IMR-90 (cell line): ENCODE data around the gene PLCD1. TPM values are rescaled to one million over a fixed set of nuclear protein-coding genes. Genes with fewer than 3 reads are reported as not detected.

Experiments used
- ATAC-seq: fragments of 200-7000 bp; cut with Tn5 transposase; 2 replicates; pipeline ENCODE4 v1.9.1; 2020; ENCODE audit warnings: low read depth, mild to moderate bottlenecking, moderate library complexity
- BruUV-seq: library from RNA; stranded (reverse); fragments of 400-500 nt; replicated peaks from 2 replicates; lab custom pipeline; 2021; lab: Mats Ljungman, UMichigan
- CTCF ChIA-PET: fragments of 300-600 bp; formaldehyde crosslinking; extraction: SDS; loops from one replicate; lab custom pipeline; 2021; ENCODE audit warnings: antibody characterized with exemption; lab: Yijun Ruan, JAX
- POLR2A ChIA-PET: fragments of 300-600 bp; sonication (Branson Sonifier 250); formaldehyde crosslinking; loops from one replicate; lab custom pipeline; 2022; ENCODE audit warnings: antibody characterized with exemption; ENCODE audit not compliant: unreplicated experiment; lab: Charles Lee
- DNase-seq: peaks from one replicate; pipeline ENCODE4 v3.0.0; 2013
- H2AFZ ChIP-seq: replicated peaks from 2 replicates; pipeline ENCODE3; 2013; ENCODE audit warnings: low read length, mild to moderate bottlenecking; ENCODE audit not compliant: poor library complexity
- H2AK5ac ChIP-seq: 2 replicates; pipeline ENCODE4 v1.6.1; 2013; ENCODE audit warnings: low read depth, low read length, inconsistent platforms
- H2AK9ac ChIP-seq: replicated peaks from 2 replicates; pipeline ENCODE3; 2013; ENCODE audit warnings: mild to moderate bottlenecking, low read depth, low read length, moderate library complexity; ENCODE audit not compliant: poor library complexity
- H2BK120ac ChIP-seq: 2 replicates; pipeline ENCODE4 v1.6.1; 2013; ENCODE audit warnings: low read depth, low read length, inconsistent platforms
- H2BK15ac ChIP-seq: 3 replicates; pipeline ENCODE4 v1.6.1; 2013; ENCODE audit warnings: low read depth, low read length, inconsistent platforms
- H2BK20ac ChIP-seq: 2 replicates; pipeline ENCODE4 v1.6.1; 2013; ENCODE audit warnings: low read depth, mild to moderate bottlenecking, inconsistent platforms, low read length, moderate library complexity
- H2BK5ac ChIP-seq: 2 replicates; pipeline ENCODE4 v1.6.1; 2013; ENCODE audit warnings: mild to moderate bottlenecking, low read depth, low read length, inconsistent platforms; ENCODE audit not compliant: poor library complexity, severe bottlenecking
- H3K14ac ChIP-seq: replicated peaks from 2 replicates; pipeline ENCODE4 v1.6.1; 2013; ENCODE audit warnings: low read depth, low read length, inconsistent platforms
- H3K18ac ChIP-seq: 2 replicates; pipeline ENCODE4 v1.6.1; 2013; ENCODE audit warnings: low read depth, low read length, control low read depth
- H3K23ac ChIP-seq: 2 replicates; pipeline ENCODE4 v1.6.1; 2013; ENCODE audit warnings: low read depth, low read length, inconsistent platforms
- H3K27ac ChIP-seq: 2 replicates; pipeline ENCODE4 v1.5.1; 2013; ENCODE audit warnings: mild to moderate bottlenecking, control low read depth, low read length; ENCODE audit not compliant: insufficient read depth
- H3K27me3 ChIP-seq: 2 replicates; pipeline ENCODE4 v1.6.1; 2013; ENCODE audit warnings: low read length; ENCODE audit not compliant: control insufficient read depth, insufficient read depth
- H3K36me3 ChIP-seq: 2 replicates; pipeline ENCODE4 v1.6.1; 2013; ENCODE audit warnings: low read length, mixed read lengths; ENCODE audit not compliant: control insufficient read depth, insufficient read depth
- H3K4ac ChIP-seq: 2 replicates; pipeline ENCODE4 v1.6.1; 2013; ENCODE audit warnings: low read depth, low read length, inconsistent platforms
- H3K4me1 ChIP-seq: 2 replicates; pipeline ENCODE4 v1.6.1; 2013; ENCODE audit warnings: low read length, mixed read lengths; ENCODE audit not compliant: control insufficient read depth, insufficient read depth
- H3K4me2 ChIP-seq: 2 replicates; pipeline ENCODE4 v1.6.1; 2013; ENCODE audit warnings: low read depth, mild to moderate bottlenecking, control low read depth, low read length, moderate library complexity
- H3K4me3 ChIP-seq: 2 replicates; pipeline ENCODE4 v1.5.1; 2013; ENCODE audit warnings: low read depth, mild to moderate bottlenecking, control low read depth, low read length, moderate library complexity; ENCODE audit not compliant: insufficient read depth
- H3K56ac ChIP-seq: 2 replicates; pipeline ENCODE4 v1.6.1; 2013; ENCODE audit warnings: low read length, inconsistent platforms; ENCODE audit not compliant: insufficient read depth; ENCODE audit errors: extremely low read depth
- H3K79me1 ChIP-seq, 2 experiments: 2 replicates each; pipeline ENCODE4 v1.6.1; 2013; ENCODE audit warnings: low read length in 2 of 2, inconsistent platforms in 1 of 2, low read depth in 1 of 2
- H3K9ac ChIP-seq: 2 replicates; pipeline ENCODE4 v1.6.1; 2013; ENCODE audit warnings: low read depth, low read length, control low read depth
- H3K9me1 ChIP-seq: 2 replicates; pipeline ENCODE4 v1.6.1; 2013; ENCODE audit warnings: low read length, inconsistent platforms; ENCODE audit not compliant: insufficient read depth
- H3K9me3 ChIP-seq: 2 replicates; pipeline ENCODE4 v1.6.1; 2013; ENCODE audit warnings: low read length; ENCODE audit not compliant: control insufficient read depth, insufficient read depth
- H4K20me1 ChIP-seq: 2 replicates; pipeline ENCODE4 v1.6.1; 2013; ENCODE audit warnings: low read length, inconsistent platforms; ENCODE audit not compliant: insufficient read depth
- H4K5ac ChIP-seq: 2 replicates; pipeline ENCODE4 v1.6.1; 2013; ENCODE audit warnings: mild to moderate bottlenecking, low read depth, low read length, control low read depth
- H4K8ac ChIP-seq, 2 experiments: 2 replicates each; pipeline ENCODE4 v1.6.1; 2013; ENCODE audit warnings: low read depth in 2 of 2, low read length in 2 of 2, control low read depth in 1 of 2, inconsistent platforms in 1 of 2
- H4K91ac ChIP-seq: 2 replicates; pipeline ENCODE4 v1.6.1; 2013; ENCODE audit warnings: low read depth, low read length, inconsistent platforms; ENCODE audit not compliant: insufficient read depth
- CEBPB ChIP-seq: IDR thresholded peaks from 2 replicates; pipeline ENCODE4 v1.6.1; 2012; ENCODE audit warnings: low read depth, low read length, improper control_type of control experiment
- CHD1 ChIP-seq: IDR thresholded peaks from 2 replicates; pipeline ENCODE4 v1.6.1; 2012; ENCODE audit warnings: low read depth, low read length, improper control_type of control experiment
- ELK1 ChIP-seq: fragments of 150-350 bp; IDR thresholded peaks from 2 replicates; pipeline ENCODE4 v1.6.1; 2016; ENCODE audit warnings: low read depth, mild to moderate bottlenecking, low read length, moderate library complexity, borderline replicate concordance
- FOS ChIP-seq: fragments of 150-350 bp; IDR thresholded peaks from 2 replicates; pipeline ENCODE4 v1.6.1; 2016; ENCODE audit warnings: low read depth, low read length
- MAFK ChIP-seq: IDR thresholded peaks from 2 replicates; pipeline ENCODE4 v1.6.1; 2012; ENCODE audit warnings: low read depth, low read length, improper control_type of control experiment
- MAZ ChIP-seq: IDR thresholded peaks from 2 replicates; pipeline ENCODE4 v1.6.1; 2012; ENCODE audit warnings: low read depth, mild to moderate bottlenecking, low read length, improper control_type of control experiment, moderate library complexity, borderline replicate concordance
- MXI1 ChIP-seq: IDR thresholded peaks from 2 replicates; pipeline ENCODE4 v1.6.1; 2012; ENCODE audit warnings: low read depth, mild to moderate bottlenecking, low read length, moderate library complexity, borderline replicate concordance
- NFE2L2 ChIP-seq: fragments of 150-350 bp; IDR thresholded peaks from 2 replicates; pipeline ENCODE4 v1.6.1; 2016; ENCODE audit warnings: low read depth, mild to moderate bottlenecking, low read length
- POLR2A ChIP-seq: IDR thresholded peaks from 2 replicates; pipeline ENCODE4 v1.6.1; 2012; ENCODE audit warnings: mild to moderate bottlenecking, low read depth, low read length
- RCOR1 ChIP-seq: IDR thresholded peaks from 2 replicates; pipeline ENCODE4 v1.6.1; 2012; ENCODE audit warnings: mild to moderate bottlenecking, low read length, improper control_type of control experiment; ENCODE audit not compliant: insufficient replicate concordance
- RFX5 ChIP-seq: IDR thresholded peaks from 2 replicates; pipeline ENCODE4 v1.8.0; 2012; ENCODE audit warnings: low read depth, mild to moderate bottlenecking, low read length, moderate library complexity
- WGBS, 2 experiments: methylation state at CpG; one replicate each; pipeline versions ENCODE4 v1.1.5 to v1.1.7; 2013; ENCODE audit warnings: missing lambda C conversion rate in 2 of 2; ENCODE audit not compliant: insufficient read length in 1 of 2; ENCODE audit errors: extremely low coverage in 2 of 2; 5-methylcytosine and 5-hydroxymethylcytosine counted together
- dilution Hi-C: fragments of 300-500 bp; cut with HindIII; formaldehyde crosslinking; loops from one replicate; pipeline ENCODE4 v1.14.3; 2018; ENCODE audit warnings: low sequenced_read_pairs; ENCODE audit not compliant: unreplicated experiment
- in situ Hi-C: fragments of 300-500 bp; cut with MboI; formaldehyde crosslinking; loops from 3 replicates; pipeline ENCODE4 v1.14.3; 2019; ENCODE audit warnings: low sequenced_read_pairs, inconsistent platforms, mixed read lengths
- intact Hi-C: fragments of 100-400 bp; cut with micrococcal nuclease; formaldehyde crosslinking; loops from 2 replicates; pipeline ENCODE4 v1.10.0; 2022
- polyA plus RNA-seq, 3 experiments: library from polyadenylated mRNA; depleted of rRNA; stranded (reverse); fragments of >200 nt; gene quantifications; 2 replicates each; pipeline ENCODE4 v1.2.3, GENCODE V29; 2012; ENCODE audit warnings: low replicate concordance in 1 of 3
- total RNA-seq: library from RNA; depleted of rRNA; stranded (reverse); fragments of >200 nt; gene quantifications from 2 replicates; pipeline ENCODE4 v1.2.3, GENCODE V29; 2012
- TF ChIP-seq, protein P1 (sequence below): conservative IDR thresholded peaks from 2 replicates; pipeline ENCODE4 v1.5.1; 2012; ENCODE audit warnings: mild to moderate bottlenecking, low read depth, low read length, improper control_type of control experiment
- TF ChIP-seq, protein P2 (sequence below): fragments of 150-350 bp; IDR thresholded peaks from 2 replicates; pipeline ENCODE4 v1.6.1; 2017; ENCODE audit warnings: mild to moderate bottlenecking, antibody characterized with exemption, low read length, low read depth

The PLCD1 gene
- total and polyA plus RNA-seq, 2 of the 4 experiments (the other 2 are of a cell fraction), result 14.9 to 16.3 TPM

- Histone ChIP-seq H2BK20ac (no peak overlapping the region), H3K14ac (no peak overlapping the region), H2BK5ac (no peak overlapping the region), H4K91ac (no peak overlapping the region), H3K18ac (no peak overlapping the region), H3K79me1 (peaks cover 4 to 14% of the 10 kb centered on the region in 2 experiments; a peak in 2 of 4 replicates), H3K4ac (no peak overlapping the region), H2AK5ac (no peak overlapping the region), H2BK120ac (no peak overlapping the region), H3K23ac (no peak overlapping the region), H3K4me2 (no peak overlapping the region), H3K36me3 (peaks cover 7% of the 10 kb centered on the region; the same call in 1 of the 2 replicates), H2AK9ac (no peak overlapping the region), H3K4me3 (no peak overlapping the region), H4K5ac (no peak overlapping the region), H3K4me1 (peaks cover 4% of the 10 kb centered on the region; the same call in 1 of the 2 replicates), H3K9me3 (no peaks in the 10 kb centered on the region), H4K20me1 (peaks cover 6% of the 10 kb centered on the region; the same call in 1 of the 2 replicates), H3K27me3 (no peaks in the 10 kb centered on the region), H3K9me1 (peaks cover 5% of the 10 kb centered on the region), H2BK15ac (no peak overlapping the region), H3K56ac (no peak overlapping the region), H4K8ac (no peak overlapping the region), H3K27ac (no peak overlapping the region), H3K9ac (no peak overlapping the region), H2AFZ (no peak overlapping the region)
- DNase-seq, result no peak
- ChIA-PET POLR2A (interaction anchor here (0.6 kb wide), 1 partner anchor 19 kb away, joined by 8 read pairs; no protein-coding TSS in a partner anchor), CTCF (interaction anchor here (0.6 to 1.0 kb wide), 2 partner anchors 67 to 108 kb away, joined by 3 to 5 read pairs; no protein-coding TSS in a partner anchor)
- in situ Hi-C loops, result loop anchor here (5.0 kb wide), 1 partner anchor 106 kb away; no protein-coding TSS in a partner anchor
- no peak for TF ChIP-seq RCOR1
- TF ChIP-seq ELK1, result no peak
- no peak for TF ChIP-seq FOS
- TF ChIP-seq, protein P1, sequence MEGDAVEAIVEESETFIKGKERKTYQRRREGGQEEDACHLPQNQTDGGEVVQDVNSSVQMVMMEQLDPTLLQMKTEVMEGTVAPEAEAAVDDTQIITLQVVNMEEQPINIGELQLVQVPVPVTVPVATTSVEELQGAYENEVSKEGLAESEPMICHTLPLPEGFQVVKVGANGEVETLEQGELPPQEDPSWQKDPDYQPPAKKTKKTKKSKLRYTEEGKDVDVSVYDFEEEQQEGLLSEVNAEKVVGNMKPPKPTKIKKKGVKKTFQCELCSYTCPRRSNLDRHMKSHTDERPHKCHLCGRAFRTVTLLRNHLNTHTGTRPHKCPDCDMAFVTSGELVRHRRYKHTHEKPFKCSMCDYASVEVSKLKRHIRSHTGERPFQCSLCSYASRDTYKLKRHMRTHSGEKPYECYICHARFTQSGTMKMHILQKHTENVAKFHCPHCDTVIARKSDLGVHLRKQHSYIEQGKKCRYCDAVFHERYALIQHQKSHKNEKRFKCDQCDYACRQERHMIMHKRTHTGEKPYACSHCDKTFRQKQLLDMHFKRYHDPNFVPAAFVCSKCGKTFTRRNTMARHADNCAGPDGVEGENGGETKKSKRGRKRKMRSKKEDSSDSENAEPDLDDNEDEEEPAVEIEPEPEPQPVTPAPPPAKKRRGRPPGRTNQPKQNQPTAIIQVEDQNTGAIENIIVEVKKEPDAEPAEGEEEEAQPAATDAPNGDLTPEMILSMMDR, result no peak
- TF ChIP-seq NFE2L2, result no peak
- TF ChIP-seq MAZ, result no peak
- no peak for TF ChIP-seq POLR2A
- TF ChIP-seq CEBPB, result no peak
- TF ChIP-seq, protein P2, sequence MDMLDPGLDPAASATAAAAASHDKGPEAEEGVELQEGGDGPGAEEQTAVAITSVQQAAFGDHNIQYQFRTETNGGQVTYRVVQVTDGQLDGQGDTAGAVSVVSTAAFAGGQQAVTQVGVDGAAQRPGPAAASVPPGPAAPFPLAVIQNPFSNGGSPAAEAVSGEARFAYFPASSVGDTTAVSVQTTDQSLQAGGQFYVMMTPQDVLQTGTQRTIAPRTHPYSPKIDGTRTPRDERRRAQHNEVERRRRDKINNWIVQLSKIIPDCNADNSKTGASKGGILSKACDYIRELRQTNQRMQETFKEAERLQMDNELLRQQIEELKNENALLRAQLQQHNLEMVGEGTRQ, result no peak
- no peak for TF ChIP-seq MAFK
- TF ChIP-seq MXI1, result no peak
- TF ChIP-seq RFX5, result no peak
- no peak for TF ChIP-seq CHD1
- dilution Hi-C loops, result no loop called here
- no CpG with 5 or more reads among the region's 3 CpGs for WGBS, 2 experiments
- intact Hi-C loops, result no loop called here
- no TSS peak for BruUV-seq
- ATAC-seq, result no peak
These were observed 65.8 kb downstream of the PLCD1 start for GRCh38 chr3:37963635-37964034.
